ENCODE results near the gene CD19.

- TF ChIP-seq CBX5 (IDR thresholded peaks at IDR 0.05; ENCODE audit: low read depth) (no peak), RELB (IDR thresholded peaks at IDR 0.05; ENCODE audit: low read depth) (no peak), EP300 (IDR thresholded peaks at IDR 0.05; ENCODE audit: borderline replicate concordance in 1 of 2, control insufficient read depth in 1 of 2, low read depth in 2 of 2, low read length in 2 of 2) (no peak), SMAD1 (IDR thresholded peaks at IDR 0.05; ENCODE audit: low read depth, partially characterized antibody) (no peak), POLR2AphosphoS5 (IDR thresholded peaks at IDR 0.05; ENCODE audit: low read length) (no peak), NFIC (IDR thresholded peaks at IDR 0.05; ENCODE audit: low read depth, low read length) (no peak), CREB1 (IDR thresholded peaks at IDR 0.05; ENCODE audit: low read depth) (no peak), CHD2 (IDR thresholded peaks at IDR 0.05; ENCODE audit: borderline replicate concordance, low read depth, low read length) (no peak)
- TF ChIP-seq, protein P1, sequence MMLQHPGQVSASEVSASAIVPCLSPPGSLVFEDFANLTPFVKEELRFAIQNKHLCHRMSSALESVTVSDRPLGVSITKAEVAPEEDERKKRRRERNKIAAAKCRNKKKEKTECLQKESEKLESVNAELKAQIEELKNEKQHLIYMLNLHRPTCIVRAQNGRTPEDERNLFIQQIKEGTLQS (IDR thresholded peaks at IDR 0.05; ENCODE audit: borderline replicate concordance, extremely low read depth, low read depth, low read length): no peak
- TF ChIP-seq, protein P2, sequence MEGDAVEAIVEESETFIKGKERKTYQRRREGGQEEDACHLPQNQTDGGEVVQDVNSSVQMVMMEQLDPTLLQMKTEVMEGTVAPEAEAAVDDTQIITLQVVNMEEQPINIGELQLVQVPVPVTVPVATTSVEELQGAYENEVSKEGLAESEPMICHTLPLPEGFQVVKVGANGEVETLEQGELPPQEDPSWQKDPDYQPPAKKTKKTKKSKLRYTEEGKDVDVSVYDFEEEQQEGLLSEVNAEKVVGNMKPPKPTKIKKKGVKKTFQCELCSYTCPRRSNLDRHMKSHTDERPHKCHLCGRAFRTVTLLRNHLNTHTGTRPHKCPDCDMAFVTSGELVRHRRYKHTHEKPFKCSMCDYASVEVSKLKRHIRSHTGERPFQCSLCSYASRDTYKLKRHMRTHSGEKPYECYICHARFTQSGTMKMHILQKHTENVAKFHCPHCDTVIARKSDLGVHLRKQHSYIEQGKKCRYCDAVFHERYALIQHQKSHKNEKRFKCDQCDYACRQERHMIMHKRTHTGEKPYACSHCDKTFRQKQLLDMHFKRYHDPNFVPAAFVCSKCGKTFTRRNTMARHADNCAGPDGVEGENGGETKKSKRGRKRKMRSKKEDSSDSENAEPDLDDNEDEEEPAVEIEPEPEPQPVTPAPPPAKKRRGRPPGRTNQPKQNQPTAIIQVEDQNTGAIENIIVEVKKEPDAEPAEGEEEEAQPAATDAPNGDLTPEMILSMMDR (IDR thresholded peaks at IDR 0.05 in 2 of 3, conservative IDR thresholded peaks at IDR 0.05 in 1 of 3; ENCODE audit: control insufficient read depth in 2 of 3, extremely low read depth in 1 of 3, insufficient read depth in 1 of 3, low read depth in 3 of 3, low read length in 3 of 3): no peak
- TF ChIP-seq, protein P3, sequence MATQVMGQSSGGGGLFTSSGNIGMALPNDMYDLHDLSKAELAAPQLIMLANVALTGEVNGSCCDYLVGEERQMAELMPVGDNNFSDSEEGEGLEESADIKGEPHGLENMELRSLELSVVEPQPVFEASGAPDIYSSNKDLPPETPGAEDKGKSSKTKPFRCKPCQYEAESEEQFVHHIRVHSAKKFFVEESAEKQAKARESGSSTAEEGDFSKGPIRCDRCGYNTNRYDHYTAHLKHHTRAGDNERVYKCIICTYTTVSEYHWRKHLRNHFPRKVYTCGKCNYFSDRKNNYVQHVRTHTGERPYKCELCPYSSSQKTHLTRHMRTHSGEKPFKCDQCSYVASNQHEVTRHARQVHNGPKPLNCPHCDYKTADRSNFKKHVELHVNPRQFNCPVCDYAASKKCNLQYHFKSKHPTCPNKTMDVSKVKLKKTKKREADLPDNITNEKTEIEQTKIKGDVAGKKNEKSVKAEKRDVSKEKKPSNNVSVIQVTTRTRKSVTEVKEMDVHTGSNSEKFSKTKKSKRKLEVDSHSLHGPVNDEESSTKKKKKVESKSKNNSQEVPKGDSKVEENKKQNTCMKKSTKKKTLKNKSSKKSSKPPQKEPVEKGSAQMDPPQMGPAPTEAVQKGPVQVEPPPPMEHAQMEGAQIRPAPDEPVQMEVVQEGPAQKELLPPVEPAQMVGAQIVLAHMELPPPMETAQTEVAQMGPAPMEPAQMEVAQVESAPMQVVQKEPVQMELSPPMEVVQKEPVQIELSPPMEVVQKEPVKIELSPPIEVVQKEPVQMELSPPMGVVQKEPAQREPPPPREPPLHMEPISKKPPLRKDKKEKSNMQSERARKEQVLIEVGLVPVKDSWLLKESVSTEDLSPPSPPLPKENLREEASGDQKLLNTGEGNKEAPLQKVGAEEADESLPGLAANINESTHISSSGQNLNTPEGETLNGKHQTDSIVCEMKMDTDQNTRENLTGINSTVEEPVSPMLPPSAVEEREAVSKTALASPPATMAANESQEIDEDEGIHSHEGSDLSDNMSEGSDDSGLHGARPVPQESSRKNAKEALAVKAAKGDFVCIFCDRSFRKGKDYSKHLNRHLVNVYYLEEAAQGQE (IDR thresholded peaks at IDR 0.05; ENCODE audit: low read depth, low read length): no peak
Observed at GRCh38 chr16:28933171-28933570, 1.4 kb downstream of the CD19 start.

Data from GM12878 (cell line).